MM.1S (cell line): ENCODE measurements around the gene ARMS2.

Experiments
- EZH2 ChIP-seq: fragments of 300-600 bp; sonication (generic); optimal IDR thresholded peaks from 2 replicates; pipeline ENCODE3; 2017; ENCODE audit warnings: low read depth, mild to moderate bottlenecking, antibody characterized with exemption, low read length, mixed read lengths
- TF ChIP-seq, protein P1 (sequence below): fragments of 300-600 bp; sonication (generic); IDR thresholded peaks from 2 replicates; pipeline ENCODE4 v1.5.1; 2016; ENCODE audit warnings: antibody characterized with exemption, low read length, mixed read lengths

DNA sequence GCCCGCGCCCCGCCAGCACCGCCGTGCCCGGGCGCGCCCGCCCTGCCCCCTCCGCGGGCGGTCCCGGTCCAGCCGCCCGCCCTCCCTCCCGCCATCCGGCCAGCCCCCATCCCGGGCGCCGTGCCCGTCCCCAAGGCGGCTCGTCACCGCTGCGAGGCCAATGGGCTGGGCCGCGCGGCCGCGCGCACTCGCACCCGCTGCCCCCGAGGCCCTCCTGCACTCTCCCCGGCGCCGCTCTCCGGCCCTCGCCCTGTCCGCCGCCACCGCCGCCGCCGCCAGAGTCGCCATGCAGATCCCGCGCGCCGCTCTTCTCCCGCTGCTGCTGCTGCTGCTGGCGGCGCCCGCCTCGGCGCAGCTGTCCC lies 6.9 kb downstream of the ARMS2 start, which contains the start of gene HTRA1:
- TF ChIP-seq, protein P1, sequence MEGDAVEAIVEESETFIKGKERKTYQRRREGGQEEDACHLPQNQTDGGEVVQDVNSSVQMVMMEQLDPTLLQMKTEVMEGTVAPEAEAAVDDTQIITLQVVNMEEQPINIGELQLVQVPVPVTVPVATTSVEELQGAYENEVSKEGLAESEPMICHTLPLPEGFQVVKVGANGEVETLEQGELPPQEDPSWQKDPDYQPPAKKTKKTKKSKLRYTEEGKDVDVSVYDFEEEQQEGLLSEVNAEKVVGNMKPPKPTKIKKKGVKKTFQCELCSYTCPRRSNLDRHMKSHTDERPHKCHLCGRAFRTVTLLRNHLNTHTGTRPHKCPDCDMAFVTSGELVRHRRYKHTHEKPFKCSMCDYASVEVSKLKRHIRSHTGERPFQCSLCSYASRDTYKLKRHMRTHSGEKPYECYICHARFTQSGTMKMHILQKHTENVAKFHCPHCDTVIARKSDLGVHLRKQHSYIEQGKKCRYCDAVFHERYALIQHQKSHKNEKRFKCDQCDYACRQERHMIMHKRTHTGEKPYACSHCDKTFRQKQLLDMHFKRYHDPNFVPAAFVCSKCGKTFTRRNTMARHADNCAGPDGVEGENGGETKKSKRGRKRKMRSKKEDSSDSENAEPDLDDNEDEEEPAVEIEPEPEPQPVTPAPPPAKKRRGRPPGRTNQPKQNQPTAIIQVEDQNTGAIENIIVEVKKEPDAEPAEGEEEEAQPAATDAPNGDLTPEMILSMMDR, result no peak
- TF ChIP-seq EZH2, result no peak
